Stimulated activated naive CD8-positive, alpha-beta T cell treated with anti-CD3 and anti-CD28 coated beads, Interleukin-15, amount 100 ng/mL, for 72 hours (primary cell): ENCODE measurements around the gene SDCCAG8.
"Not testable (repeated sequence)": the region's sequence is repeated elsewhere in the genome, so short reads cannot be mapped to it uniquely, and the experiment has no call there.

Source experiments
- ATAC-seq: fragments of 150-1000 bp; cut with Tn5 transposase; 2 replicates; pipeline ENCODE4 v1.10.0; 2021; ENCODE audit warnings: mild to moderate bottlenecking, moderate library complexity
- DNase-seq, 2 donors: peaks; one replicate each; pipeline ENCODE4 v3.0.0; 2021 to 2022
- H3K27ac Mint-ChIP-seq, 2 donors: one replicate each; pipeline ENCODE4 v1.8.0; 2022; ENCODE audit warnings: mild to moderate bottlenecking in 2 of 2, mixed read lengths in 2 of 2, moderate library complexity in 2 of 2
- H3K27me3 Mint-ChIP-seq: one replicate; pipeline ENCODE4 v1.8.0; 2022; ENCODE audit warnings: mixed read lengths
- H3K4me1 Mint-ChIP-seq: one replicate; pipeline ENCODE4 v1.8.0; 2022; ENCODE audit warnings: mild to moderate bottlenecking, mixed read lengths
- H3K4me3 Mint-ChIP-seq, 2 donors: one replicate each; pipeline ENCODE4 v1.8.0; 2022; ENCODE audit warnings: mild to moderate bottlenecking in 2 of 2, mixed read lengths in 2 of 2, moderate library complexity in 1 of 2
- H3K9me3 Mint-ChIP-seq, 2 donors: one replicate each; pipeline ENCODE4 v1.8.0; 2022; ENCODE audit warnings: mixed read lengths in 2 of 2

The SDCCAG8 gene

GRCh38 chr1:243255791-243256512 lies at the start of gene SDCCAG8:
Gene SDCCAG8 (plus strand): TSS chr1:243256041. CDS start chr1:243256174, 133 bp downstream.
- peaks cover 29% of the 10 kb centered on the region for H3K4me1 Mint-ChIP-seq
- ATAC-seq: peak; percentile 84
- no peaks in the 10 kb centered on the region for H3K27me3 Mint-ChIP-seq
- DNase-seq: peak; percentile 93 to 97
- peak within 1 kb of the TSS; percentile 99 for H3K27ac Mint-ChIP-seq
- H3K4me3 Mint-ChIP-seq: peak within 1 kb of the TSS; percentile 95 to 99
- H3K9me3 Mint-ChIP-seq: no peaks in the 10 kb centered on the region

- not testable (repeated sequence) for ATAC-seq, H3K4me1 Mint-ChIP-seq, H3K4me3 Mint-ChIP-seq, DNase-seq, H3K27me3 Mint-ChIP-seq, H3K9me3 Mint-ChIP-seq, H3K27ac Mint-ChIP-seq
Observed at GRCh38 chr1:243211984-243212383, 43.9 kb upstream of the SDCCAG8 start.

GRCh38 chr1:243213045-243213787 lies 42.6 kb upstream of the SDCCAG8 start:
- H3K4me3 Mint-ChIP-seq: no peak overlapping the region
- no peak for ATAC-seq
- H3K27me3 Mint-ChIP-seq: no peaks in the 10 kb centered on the region
- no peaks in the 10 kb centered on the region for H3K9me3 Mint-ChIP-seq
- no peak for DNase-seq
- no peaks in the 10 kb centered on the region for H3K4me1 Mint-ChIP-seq
- H3K27ac Mint-ChIP-seq: peak overlapping the region; percentile 88 to 93

- not testable (repeated sequence) for ATAC-seq, H3K9me3 Mint-ChIP-seq, DNase-seq, H3K4me3 Mint-ChIP-seq, H3K27ac Mint-ChIP-seq, H3K4me1 Mint-ChIP-seq, H3K27me3 Mint-ChIP-seq
Observed at GRCh38 chr1:243215276-243215875, 40.5 kb upstream of the SDCCAG8 start.

- H3K27ac Mint-ChIP-seq: no peak overlapping the region
- H3K9me3 Mint-ChIP-seq: no peaks in the 10 kb centered on the region
- DNase-seq (no peak), ATAC-seq (no peak)
- H3K4me3 Mint-ChIP-seq: no peak overlapping the region
- no peaks in the 10 kb centered on the region for H3K27me3 Mint-ChIP-seq
- H3K4me1 Mint-ChIP-seq: no peaks in the 10 kb centered on the region
Observed at GRCh38 chr1:243216741-243217140, 39.1 kb upstream of the SDCCAG8 start.

GRCh38 chr1:243217349-243217748 lies 38.5 kb upstream of the SDCCAG8 start:
- ATAC-seq: no peak
- Mint-ChIP-seq H3K27me3 (no peaks in the 10 kb centered on the region), H3K4me3 (no peak overlapping the region), H3K4me1 (no peaks in the 10 kb centered on the region), H3K27ac (no peak overlapping the region), H3K9me3 (no peaks in the 10 kb centered on the region)
- DNase-seq: no peak

- Mint-ChIP-seq H3K27me3 (no peaks in the 10 kb centered on the region), H3K27ac (no peak overlapping the region), H3K4me1 (no peaks in the 10 kb centered on the region), H3K4me3 (no peak overlapping the region), H3K9me3 (no peaks in the 10 kb centered on the region)
- DNase-seq (no peak), ATAC-seq (no peak)
Observed at GRCh38 chr1:243218059-243218458, 37.8 kb upstream of the SDCCAG8 start.

GRCh38 chr1:243227622-243228021 lies 28.2 kb upstream of the SDCCAG8 start:
- peaks cover 14 to 35% of the 10 kb centered on the region in 2 donors for H3K9me3 Mint-ChIP-seq
- H3K4me1 Mint-ChIP-seq: peaks cover 4% of the 10 kb centered on the region
- H3K4me3 Mint-ChIP-seq: no peak overlapping the region
- no peaks in the 10 kb centered on the region for H3K27me3 Mint-ChIP-seq
- no peak for ATAC-seq
- no peak overlapping the region for H3K27ac Mint-ChIP-seq
- DNase-seq: no peak

GRCh38 chr1:243229526-243229925 lies 26.3 kb upstream of the SDCCAG8 start:
- H3K27ac Mint-ChIP-seq: no peak overlapping the region
- peaks cover 16 to 39% of the 10 kb centered on the region in 2 donors for H3K9me3 Mint-ChIP-seq
- no peak overlapping the region for H3K4me3 Mint-ChIP-seq
- ATAC-seq: no peak
- H3K27me3 Mint-ChIP-seq: no peaks in the 10 kb centered on the region
- no peak for DNase-seq
- peaks cover 4% of the 10 kb centered on the region for H3K4me1 Mint-ChIP-seq

- Mint-ChIP-seq H3K9me3 (peaks cover 16 to 39% of the 10 kb centered on the region in 2 donors), H3K27me3 (no peaks in the 10 kb centered on the region), H3K4me1 (peaks cover 4% of the 10 kb centered on the region), H3K27ac (no peak overlapping the region), H3K4me3 (no peak overlapping the region)
- DNase-seq (no peak), ATAC-seq (no peak)
Observed at GRCh38 chr1:243230914-243231313, 24.9 kb upstream of the SDCCAG8 start.

- Mint-ChIP-seq H3K27ac (no peak overlapping the region), H3K9me3 (peaks cover 16 to 36% of the 10 kb centered on the region in 2 donors)
- ATAC-seq: no peak
Observed at GRCh38 chr1:243233908-243234307, 21.9 kb upstream of the SDCCAG8 start.

GRCh38 chr1:243234978-243235647 lies 20.7 kb upstream of the SDCCAG8 start:
- Mint-ChIP-seq H3K27ac (peak overlapping the region in 1 of 2 donors; percentile 7), H3K4me3 (no peak overlapping the region), H3K27me3 (no peaks in the 10 kb centered on the region), H3K4me1 (peaks cover 6% of the 10 kb centered on the region), H3K9me3 (peaks cover 20 to 27% of the 10 kb centered on the region in 2 donors)
- DNase-seq: no peak
- no peak for ATAC-seq

More at GRCh38 chr1:243233908-243234307, 21.9 kb upstream of the SDCCAG8 start:
- H3K4me3 Mint-ChIP-seq: no peak overlapping the region
- H3K27me3 Mint-ChIP-seq: no peaks in the 10 kb centered on the region
- no peak for DNase-seq
- H3K4me1 Mint-ChIP-seq: peaks cover 6% of the 10 kb centered on the region

GRCh38 chr1:243236604-243237252 lies 19.1 kb upstream of the SDCCAG8 start:
- Mint-ChIP-seq H3K4me3 (no peak overlapping the region), H3K4me1 (peaks cover 6% of the 10 kb centered on the region), H3K27me3 (no peaks in the 10 kb centered on the region), H3K27ac (no peak overlapping the region), H3K9me3 (peaks cover 13 to 16% of the 10 kb centered on the region in 2 donors)
- DNase-seq: no peak
- ATAC-seq: no peak

GRCh38 chr1:243244432-243244841 lies 11.4 kb upstream of the SDCCAG8 start:
- peaks cover 5 to 7% of the 10 kb centered on the region in 2 donors for H3K9me3 Mint-ChIP-seq
- ATAC-seq (no peak), DNase-seq (no peak)
- no peak overlapping the region for H3K4me3 Mint-ChIP-seq
- no peak overlapping the region for H3K27ac Mint-ChIP-seq
- no peaks in the 10 kb centered on the region for H3K27me3 Mint-ChIP-seq
- peaks cover 17% of the 10 kb centered on the region for H3K4me1 Mint-ChIP-seq

- ATAC-seq: no peak
- no peak for DNase-seq
- H3K27me3 Mint-ChIP-seq: no peaks in the 10 kb centered on the region
- no peak overlapping the region for H3K4me3 Mint-ChIP-seq
- peaks cover under 1 to 2% of the 10 kb centered on the region in 2 donors for H3K9me3 Mint-ChIP-seq
- no peak overlapping the region for H3K27ac Mint-ChIP-seq
- peaks cover 26% of the 10 kb centered on the region for H3K4me1 Mint-ChIP-seq
Observed at GRCh38 chr1:243246916-243247315, 8.9 kb upstream of the SDCCAG8 start.
